K562 (cell line): ENCODE data around the gene TUBB2A. TPM values are rescaled to one million over a fixed set of nuclear protein-coding genes. Genes with fewer than 3 reads are reported as not detected.

Experiments used
- BACH1 ChIP-seq: fragments of 200-800 bp; sonication (Bioruptor generic); IDR thresholded peaks from 2 replicates; pipeline ENCODE4 v1.6.1; 2016; ENCODE audit warnings: missing genetic modification characterization, missing compliant biosample characterization
- BHLHE40 ChIP-seq: IDR thresholded peaks from 2 replicates; pipeline ENCODE4 v1.6.1; 2011; ENCODE audit warnings: low read length, improper control_type of control experiment
- CREM ChIP-seq: IDR thresholded peaks from 2 replicates; pipeline ENCODE4 v1.6.1; 2014; ENCODE audit warnings: antibody characterized with exemption, low read depth
- ESRRB ChIP-seq: fragments of 250-450 bp; sonication (Bioruptor Pico); IDR thresholded peaks from 2 replicates; pipeline ENCODE4 v1.5.0; 2020; ENCODE audit warnings: mild to moderate bottlenecking, moderate library complexity, borderline replicate concordance
- GATAD2A ChIP-seq: fragments of 450-650 bp; IDR thresholded peaks from 2 replicates; pipeline ENCODE4 v1.6.1; 2017
- HDAC1 ChIP-seq, 2 experiments: fragments of 450-650 bp; IDR thresholded peaks; 2 replicates each; pipeline ENCODE4 v1.6.1; 2016 to 2017; ENCODE audit warnings: inconsistent platforms in 1 of 2, mild to moderate bottlenecking in 1 of 2, moderate library complexity in 1 of 2
- HLTF ChIP-seq: fragments of 450-650 bp; IDR thresholded peaks from 2 replicates; pipeline ENCODE4 v1.6.1; 2016
- MAX ChIP-seq: sonication (generic); formaldehyde crosslinking; IDR thresholded peaks from 2 replicates; pipeline ENCODE4 v1.9.0; 2022; ENCODE audit warnings: mild to moderate bottlenecking, missing genetic modification reagents
- NR2F6 ChIP-seq: fragments of 450-650 bp; formaldehyde crosslinking; IDR thresholded peaks from 2 replicates; pipeline ENCODE4 v1.4.0; 2020; ENCODE audit warnings: mild to moderate bottlenecking
- PCBP1 ChIP-seq: fragments of 200-400 bp; formaldehyde crosslinking; IDR thresholded peaks from 2 replicates; pipeline ENCODE4 v1.6.1; 2018; ENCODE audit warnings: mild to moderate bottlenecking, low read depth, low read length; ENCODE audit not compliant: poor library complexity, severe bottlenecking
- POLR2AphosphoS2 ChIP-seq: IDR thresholded peaks from 2 replicates; pipeline ENCODE4 v1.6.1; 2012; ENCODE audit warnings: low read length, improper control_type of control experiment
- RCOR1 ChIP-seq, 2 experiments: IDR thresholded peaks; 2 replicates each; pipeline ENCODE4 v1.6.1; 2012; ENCODE audit warnings: low read depth in 2 of 2, low read length in 2 of 2, borderline replicate concordance in 1 of 2, improper control_type of control experiment in 1 of 2
- SMAD3 ChIP-seq: fragments of 450-650 bp; formaldehyde crosslinking; conservative IDR thresholded peaks from 2 replicates; pipeline ENCODE4 v1.4.0; 2020; ENCODE audit warnings: mild to moderate bottlenecking
- ZBTB11 ChIP-seq, 3 experiments: fragments of 200-800 bp in 1 of 3; fragments of 250-450 bp in 1 of 3; fragments of 450-650 bp in 1 of 3; sonication (Bioruptor Pico) in 1 of 3; sonication (Bioruptor generic) in 1 of 3; formaldehyde crosslinking in 1 of 3; IDR thresholded peaks; 2 replicates each; pipeline versions ENCODE4 v1.6.1 to v1.8.0; 2016 to 2022; ENCODE audit warnings: mild to moderate bottlenecking in 2 of 3, missing genetic modification characterization in 2 of 3, missing compliant biosample characterization in 1 of 3, moderate library complexity in 1 of 3
- ZFX ChIP-seq: sonication (generic); formaldehyde crosslinking; IDR thresholded peaks from 2 replicates; pipeline ENCODE4 v1.8.0; 2022; ENCODE audit warnings: mild to moderate bottlenecking, missing genetic modification reagents, moderate library complexity
- ZNF224 ChIP-seq: sonication (generic); formaldehyde crosslinking; IDR thresholded peaks from 2 replicates; pipeline ENCODE4 v1.8.0; 2022; ENCODE audit warnings: mild to moderate bottlenecking, missing genetic modification reagents
- polyA plus RNA-seq, 8 experiments: library from polyadenylated mRNA; depleted of rRNA in 4 of 8; stranded (reverse) in 5 of 8; unstranded in 3 of 8; fragments of >200 nt; fragmentation: Nextera tagmentation in 2 of 8; fragmentation: Illumina TruSeq in 1 of 8; extraction: Ambion mirVana in 2 of 8; extraction: Trizol in 1 of 8; gene quantifications; 2 replicates each; pipeline versions ENCODE4 v1.2.1 to v1.2.3, GENCODE V29; 2011 to 2014; ENCODE audit warnings: inconsistent platforms in 1 of 8, missing spikeins in 1 of 8
- total RNA-seq, 7 experiments: library from RNA; depleted of rRNA in 6 of 7; stranded (reverse); fragments of >200 nt in 6 of 7; fragmentation: Illumina TruSeq in 2 of 7; extraction: Trizol in 2 of 7; gene quantifications; 2 replicates each; pipeline versions ENCODE4 v1.2.1 to v1.2.3, GENCODE V29; 2011 to 2021; ENCODE audit warnings: low replicate concordance in 1 of 7
- TF ChIP-seq, protein P1 (sequence below): IDR thresholded peaks from 2 replicates; pipeline ENCODE4 v1.6.1; 2012; ENCODE audit warnings: low read depth, low read length, improper control_type of control experiment, borderline replicate concordance
- TF ChIP-seq, protein P2 (sequence below): fragments of 450-650 bp; IDR thresholded peaks from 2 replicates; pipeline ENCODE4 v1.6.1; 2016; ENCODE audit warnings: missing biosample characterization, missing genetic modification characterization
- TF ChIP-seq, protein P3 (sequence below): sonication (generic); formaldehyde crosslinking; IDR thresholded peaks from 2 replicates; pipeline ENCODE4 v1.8.1; 2023; ENCODE audit warnings: mild to moderate bottlenecking, missing genetic modification reagents, moderate library complexity
- TF ChIP-seq, protein P4 (sequence below): sonication (generic); formaldehyde crosslinking; IDR thresholded peaks from 2 replicates; pipeline ENCODE4 v1.8.1; 2023; ENCODE audit warnings: mild to moderate bottlenecking, missing genetic modification reagents

TUBB2A gene
- total and polyA plus RNA-seq, 9 of the 15 experiments (the other 6 are each of a cell fraction or from before 2014, with no cell fraction given), result 3.6 to 92.1 (median 45.6) TPM

- TF ChIP-seq RCOR1 (IDR thresholded peaks at IDR 0.05; ENCODE audit: borderline replicate concordance in 1 of 2, low read depth in 2 of 2, low read length in 2 of 2), result no peak
- TF ChIP-seq, protein P1, sequence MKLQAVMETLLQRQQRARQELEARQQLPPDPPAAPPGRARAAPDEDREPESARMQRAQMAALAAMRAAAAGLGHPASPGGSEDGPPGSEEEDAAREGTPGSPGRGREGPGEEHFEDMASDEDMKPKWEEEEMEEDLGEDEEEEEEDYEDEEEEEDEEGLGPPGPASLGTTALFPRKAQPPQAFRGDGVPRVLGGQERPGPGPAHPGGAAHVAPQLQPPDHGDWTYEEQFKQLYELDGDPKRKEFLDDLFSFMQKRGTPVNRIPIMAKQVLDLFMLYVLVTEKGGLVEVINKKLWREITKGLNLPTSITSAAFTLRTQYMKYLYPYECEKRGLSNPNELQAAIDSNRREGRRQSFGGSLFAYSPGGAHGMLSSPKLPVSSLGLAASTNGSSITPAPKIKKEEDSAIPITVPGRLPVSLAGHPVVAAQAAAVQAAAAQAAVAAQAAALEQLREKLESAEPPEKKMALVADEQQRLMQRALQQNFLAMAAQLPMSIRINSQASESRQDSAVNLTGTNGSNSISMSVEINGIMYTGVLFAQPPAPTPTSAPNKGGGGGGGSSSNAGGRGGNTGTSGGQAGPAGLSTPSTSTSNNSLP, result no peak
- TF ChIP-seq POLR2AphosphoS2, result no peak
- TF ChIP-seq CREM, result no peak
- no peak for TF ChIP-seq MAX
- TF ChIP-seq, protein P2, sequence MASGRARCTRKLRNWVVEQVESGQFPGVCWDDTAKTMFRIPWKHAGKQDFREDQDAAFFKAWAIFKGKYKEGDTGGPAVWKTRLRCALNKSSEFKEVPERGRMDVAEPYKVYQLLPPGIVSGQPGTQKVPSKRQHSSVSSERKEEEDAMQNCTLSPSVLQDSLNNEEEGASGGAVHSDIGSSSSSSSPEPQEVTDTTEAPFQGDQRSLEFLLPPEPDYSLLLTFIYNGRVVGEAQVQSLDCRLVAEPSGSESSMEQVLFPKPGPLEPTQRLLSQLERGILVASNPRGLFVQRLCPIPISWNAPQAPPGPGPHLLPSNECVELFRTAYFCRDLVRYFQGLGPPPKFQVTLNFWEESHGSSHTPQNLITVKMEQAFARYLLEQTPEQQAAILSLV (tag), result 0 out of 2 replicates have a peak, but pooled peaks have one; percentile 34
- peak; percentile 69 for TF ChIP-seq ZFX (CRISPR knock-in tag)
- no peak for TF ChIP-seq HLTF
- TF ChIP-seq PCBP1, result no peak
- TF ChIP-seq NR2F6, result no peak
- TF ChIP-seq, protein P3, sequence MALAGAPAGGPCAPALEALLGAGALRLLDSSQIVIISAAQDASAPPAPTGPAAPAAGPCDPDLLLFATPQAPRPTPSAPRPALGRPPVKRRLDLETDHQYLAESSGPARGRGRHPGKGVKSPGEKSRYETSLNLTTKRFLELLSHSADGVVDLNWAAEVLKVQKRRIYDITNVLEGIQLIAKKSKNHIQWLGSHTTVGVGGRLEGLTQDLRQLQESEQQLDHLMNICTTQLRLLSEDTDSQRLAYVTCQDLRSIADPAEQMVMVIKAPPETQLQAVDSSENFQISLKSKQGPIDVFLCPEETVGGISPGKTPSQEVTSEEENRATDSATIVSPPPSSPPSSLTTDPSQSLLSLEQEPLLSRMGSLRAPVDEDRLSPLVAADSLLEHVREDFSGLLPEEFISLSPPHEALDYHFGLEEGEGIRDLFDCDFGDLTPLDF (CRISPR knock-in tag), result no peak
- TF ChIP-seq BACH1 (tag), result no peak
- TF ChIP-seq ESRRB (CRISPR knock-in tag), result no peak
- TF ChIP-seq SMAD3 (CRISPR knock-in tag), result no peak
- TF ChIP-seq ZNF224, result no peak
- no peak for TF ChIP-seq BHLHE40
- TF ChIP-seq GATAD2A, result no peak
- TF ChIP-seq ZBTB11 (CRISPR knock-in tag; IDR thresholded peaks at IDR 0.05), result 0 out of 6 replicates have a peak, but pooled peaks of 1 of the 3 experiments have one; percentile 50
- TF ChIP-seq, protein P4, sequence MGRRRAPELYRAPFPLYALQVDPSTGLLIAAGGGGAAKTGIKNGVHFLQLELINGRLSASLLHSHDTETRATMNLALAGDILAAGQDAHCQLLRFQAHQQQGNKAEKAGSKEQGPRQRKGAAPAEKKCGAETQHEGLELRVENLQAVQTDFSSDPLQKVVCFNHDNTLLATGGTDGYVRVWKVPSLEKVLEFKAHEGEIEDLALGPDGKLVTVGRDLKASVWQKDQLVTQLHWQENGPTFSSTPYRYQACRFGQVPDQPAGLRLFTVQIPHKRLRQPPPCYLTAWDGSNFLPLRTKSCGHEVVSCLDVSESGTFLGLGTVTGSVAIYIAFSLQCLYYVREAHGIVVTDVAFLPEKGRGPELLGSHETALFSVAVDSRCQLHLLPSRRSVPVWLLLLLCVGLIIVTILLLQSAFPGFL (CRISPR knock-in tag), result no peak
- TF ChIP-seq HDAC1 (IDR thresholded peaks at IDR 0.05), result 0 out of 4 replicates have a peak, but pooled peaks of 1 of the 2 experiments have one; percentile 7
Observed at GRCh38 chr6:3163248-3163594, 5.9 kb upstream of the TUBB2A start (continued).
